BE2C (cell line): ENCODE results near the gene ANO1.

ENCODE experiments used
- DNase-seq: peaks from one replicate; pipeline ENCODE4 v3.0.0-alpha.2; 2020
- H3K27me3 ChIP-seq: fragments of 250-450 bp; sonication (Bioruptor Pico); 2 replicates; pipeline ENCODE4 v1.5.1; 2020; ENCODE audit warnings: mild to moderate bottlenecking
- H3K36me3 ChIP-seq: fragments of 250-450 bp; sonication (Bioruptor Pico); 2 replicates; pipeline ENCODE4 v1.5.1; 2020; ENCODE audit warnings: mild to moderate bottlenecking
- H3K4me1 ChIP-seq: fragments of 250-450 bp; sonication (Bioruptor Pico); 2 replicates; pipeline ENCODE4 v1.5.1; 2020
- H3K4me3 ChIP-seq: 2 replicates; pipeline ENCODE4 v1.5.1; 2011; ENCODE audit warnings: low read depth, low read length
- H3K9me3 ChIP-seq: fragments of 250-450 bp; sonication (Bioruptor Pico); 2 replicates; pipeline ENCODE4 v1.5.1; 2020
- CTCF ChIP-seq: IDR thresholded peaks from 2 replicates; pipeline ENCODE4 v1.5.1; 2012; ENCODE audit warnings: mild to moderate bottlenecking, low read depth, low read length

ANO1 gene

GRCh38 chr11:70185348-70186055 is 107.4 kb downstream of the ANO1 start:
- Histone ChIP-seq H3K36me3 (no peaks in the 10 kb centered on the region), H3K4me1 (no peaks in the 10 kb centered on the region), H3K9me3 (no peaks in the 10 kb centered on the region), H3K27me3 (no peaks in the 10 kb centered on the region), H3K4me3 (no peak overlapping the region)
- DNase-seq, result no peak
- no peak for TF ChIP-seq CTCF

GRCh38 chr11:70186420-70186819 is 108.3 kb downstream of the ANO1 start:
- H3K36me3 ChIP-seq, result no peaks in the 10 kb centered on the region
- no peak for DNase-seq
- TF ChIP-seq CTCF, result no peak
- no peaks in the 10 kb centered on the region for H3K27me3 ChIP-seq
- H3K9me3 ChIP-seq, result no peaks in the 10 kb centered on the region
- no peak overlapping the region for H3K4me3 ChIP-seq
- no peaks in the 10 kb centered on the region for H3K4me1 ChIP-seq

GRCh38 chr11:70186936-70187335 is 108.8 kb downstream of the ANO1 start:
- Histone ChIP-seq H3K4me3 (no peak overlapping the region), H3K4me1 (no peaks in the 10 kb centered on the region), H3K36me3 (no peaks in the 10 kb centered on the region), H3K9me3 (no peaks in the 10 kb centered on the region), H3K27me3 (no peaks in the 10 kb centered on the region)
- TF ChIP-seq CTCF, result no peak
- no peak for DNase-seq

- Histone ChIP-seq H3K4me3 (no peak overlapping the region), H3K27me3 (no peaks in the 10 kb centered on the region), H3K9me3 (no peaks in the 10 kb centered on the region), H3K36me3 (no peaks in the 10 kb centered on the region), H3K4me1 (no peaks in the 10 kb centered on the region; the same call in 1 of the 2 replicates)
- DNase-seq, result no peak
- no peak for TF ChIP-seq CTCF
These were observed 109.7 kb downstream of the ANO1 start for GRCh38 chr11:70187771-70188170.

GRCh38 chr11:70189622-70190021 is 111.5 kb downstream of the ANO1 start:
- H3K4me3 ChIP-seq, result no peak overlapping the region
- no peak for DNase-seq
- no peaks in the 10 kb centered on the region; the same call in 1 of the 2 replicates for H3K4me1 ChIP-seq
- no peaks in the 10 kb centered on the region for H3K9me3 ChIP-seq
- H3K36me3 ChIP-seq, result no peaks in the 10 kb centered on the region
- TF ChIP-seq CTCF, result no peak
- no peaks in the 10 kb centered on the region for H3K27me3 ChIP-seq

GRCh38 chr11:70191495-70192140 is 113.5 kb downstream of the ANO1 start:
- H3K4me1 ChIP-seq, result no peaks in the 10 kb centered on the region; the same call in 1 of the 2 replicates
- H3K36me3 ChIP-seq, result no peaks in the 10 kb centered on the region
- H3K4me3 ChIP-seq, result no peak overlapping the region
- peak; percentile 90 for DNase-seq
- no peaks in the 10 kb centered on the region for H3K9me3 ChIP-seq
- no peaks in the 10 kb centered on the region for H3K27me3 ChIP-seq
- TF ChIP-seq CTCF, result peak; percentile 92
